Suppressor macrophage treated with lipopolysaccharide for 1 hour (primary cell): ENCODE measurements around the gene KCNQ1.

ENCODE experiments used
- DNase-seq, 3 donors: peaks; one replicate each; pipeline ENCODE4 v3.0.0-alpha.2; 2020 to 2022

KCNQ1 gene

GRCh38 chr11:2559527-2560311 is 114.9 kb downstream of the KCNQ1 start:
- no peak for DNase-seq

- no peak for DNase-seq
Measured at GRCh38 chr11:2561696-2562581, 117.1 kb downstream of the KCNQ1 start.

GRCh38 chr11:2562890-2563212 is 118.0 kb downstream of the KCNQ1 start:
- DNase-seq, result no peak

- no peak for DNase-seq
Measured at GRCh38 chr11:2563213-2564007, 118.6 kb downstream of the KCNQ1 start.

GRCh38 chr11:2564008-2564530 is 119.3 kb downstream of the KCNQ1 start:
- DNase-seq, result no peak

GRCh38 chr11:2564588-2565425 is 120.0 kb downstream of the KCNQ1 start:
- peak in 2 of 3 donors; percentile 14 to 26 for DNase-seq

- DNase-seq, result no peak
Measured at GRCh38 chr11:2565447-2566222, 120.8 kb downstream of the KCNQ1 start.

- no peak for DNase-seq
Measured at GRCh38 chr11:2566223-2567025, 121.6 kb downstream of the KCNQ1 start.

GRCh38 chr11:2567026-2567671 is 122.3 kb downstream of the KCNQ1 start:
- DNase-seq, result no peak

- no peak for DNase-seq
Measured at GRCh38 chr11:2569321-2569721, 124.5 kb downstream of the KCNQ1 start.

GRCh38 chr11:2569731-2570210 is 125.0 kb downstream of the KCNQ1 start:
- DNase-seq, result no peak

- no peak for DNase-seq
Measured at GRCh38 chr11:2570211-2570811, 125.5 kb downstream of the KCNQ1 start.

- no peak for DNase-seq
Measured at GRCh38 chr11:2570841-2571597, 126.2 kb downstream of the KCNQ1 start.

- DNase-seq, result no peak
Measured at GRCh38 chr11:2571598-2572281, 126.9 kb downstream of the KCNQ1 start.

- no peak for DNase-seq
Measured at GRCh38 chr11:2572491-2573239, 127.9 kb downstream of the KCNQ1 start.

- no peak for DNase-seq
Measured at GRCh38 chr11:2573240-2574042, 128.6 kb downstream of the KCNQ1 start.
